Stomach (tissue), 4 donors: ENCODE measurements around the gene TFAP2A.

ENCODE experiments used
- EP300 ChIP-seq: sonication (generic); formaldehyde crosslinking; IDR thresholded peaks from one replicate; pipeline ENCODE4 v1.6.1; 2017; ENCODE audit warnings: antibody characterized with exemption
- POLR2A ChIP-seq, 4 donors: fragments of 450-650 bp; IDR thresholded peaks; one replicate each; pipeline ENCODE4 v1.6.1; 2016; ENCODE audit warnings: antibody characterized with exemption in 4 of 4, control low read depth in 2 of 4, mild to moderate bottlenecking in 1 of 4, moderate library complexity in 1 of 4
- POLR2AphosphoS5 ChIP-seq, 3 donors: sonication (generic); formaldehyde crosslinking; IDR thresholded peaks; one replicate each; pipeline ENCODE4 v1.6.1; 2016; ENCODE audit warnings: antibody characterized with exemption in 3 of 3
- TF ChIP-seq, protein P1 (sequence below), 7 experiments: fragments of 450-650 bp in 4 of 7; fragments of 200-600 bp in 3 of 7; sonication (generic) in 3 of 7; IDR thresholded peaks; one replicate each; pipeline ENCODE4 v1.5.1; 2016 to 2019; ENCODE audit warnings: antibody characterized with exemption in 7 of 7, control low read depth in 2 of 7, mild to moderate bottlenecking in 1 of 7

- TF ChIP-seq, protein P1, sequence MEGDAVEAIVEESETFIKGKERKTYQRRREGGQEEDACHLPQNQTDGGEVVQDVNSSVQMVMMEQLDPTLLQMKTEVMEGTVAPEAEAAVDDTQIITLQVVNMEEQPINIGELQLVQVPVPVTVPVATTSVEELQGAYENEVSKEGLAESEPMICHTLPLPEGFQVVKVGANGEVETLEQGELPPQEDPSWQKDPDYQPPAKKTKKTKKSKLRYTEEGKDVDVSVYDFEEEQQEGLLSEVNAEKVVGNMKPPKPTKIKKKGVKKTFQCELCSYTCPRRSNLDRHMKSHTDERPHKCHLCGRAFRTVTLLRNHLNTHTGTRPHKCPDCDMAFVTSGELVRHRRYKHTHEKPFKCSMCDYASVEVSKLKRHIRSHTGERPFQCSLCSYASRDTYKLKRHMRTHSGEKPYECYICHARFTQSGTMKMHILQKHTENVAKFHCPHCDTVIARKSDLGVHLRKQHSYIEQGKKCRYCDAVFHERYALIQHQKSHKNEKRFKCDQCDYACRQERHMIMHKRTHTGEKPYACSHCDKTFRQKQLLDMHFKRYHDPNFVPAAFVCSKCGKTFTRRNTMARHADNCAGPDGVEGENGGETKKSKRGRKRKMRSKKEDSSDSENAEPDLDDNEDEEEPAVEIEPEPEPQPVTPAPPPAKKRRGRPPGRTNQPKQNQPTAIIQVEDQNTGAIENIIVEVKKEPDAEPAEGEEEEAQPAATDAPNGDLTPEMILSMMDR (IDR thresholded peaks at IDR 0.05): no peak
- TF ChIP-seq POLR2A (IDR thresholded peaks at IDR 0.05) (no peak), POLR2AphosphoS5 (IDR thresholded peaks at IDR 0.05) (no peak), EP300 (no peak)
Observed at GRCh38 chr6:10362300-10362699, 52.6 kb downstream of the TFAP2A start.
